Mesenchymal stem cell (in vitro differentiated cells and primary cell): ENCODE data around the gene PIK3IP1.

Experiments used
- DNase-seq: peaks from one replicate; pipeline ENCODE4 v3.0.0-alpha.2; 2013
- H2AFZ ChIP-seq: one replicate; pipeline ENCODE4 v1.6.1; 2013; ENCODE audit warnings: low read depth, mild to moderate bottlenecking, control low read depth, inconsistent platforms, low read length, moderate library complexity
- H2AK5ac ChIP-seq: 2 replicates; pipeline ENCODE4 v1.6.1; 2013; ENCODE audit warnings: low read length, moderate library complexity, mild to moderate bottlenecking, inconsistent platforms; ENCODE audit not compliant: severe bottlenecking
- H2BK120ac ChIP-seq: one replicate; pipeline ENCODE4 v1.6.1; 2013; ENCODE audit warnings: low read depth, mild to moderate bottlenecking, inconsistent platforms, low read length, moderate library complexity
- H2BK12ac ChIP-seq, 2 experiments: one replicate each; pipeline ENCODE4 v1.6.1; 2013; ENCODE audit warnings: inconsistent platforms in 2 of 2, low read length in 2 of 2, mild to moderate bottlenecking in 2 of 2, moderate library complexity in 2 of 2, control low read depth in 1 of 2
- H2BK15ac ChIP-seq: one replicate; pipeline ENCODE4 v1.6.1; 2013; ENCODE audit warnings: mild to moderate bottlenecking, low read depth, inconsistent platforms; ENCODE audit not compliant: poor library complexity, severe bottlenecking
- H2BK5ac ChIP-seq: 2 replicates; pipeline ENCODE4 v1.6.1; 2013; ENCODE audit warnings: low read depth, mild to moderate bottlenecking, low read length, control low read depth, inconsistent platforms; ENCODE audit not compliant: poor library complexity, severe bottlenecking
- H3K14ac ChIP-seq, 2 experiments: one replicate each; pipeline ENCODE4 v1.6.1; 2013; ENCODE audit warnings: inconsistent platforms in 2 of 2, low read length in 2 of 2, control low read depth in 1 of 2, mild to moderate bottlenecking in 1 of 2, moderate library complexity in 1 of 2
- H3K18ac ChIP-seq, 2 experiments: one replicate each; pipeline ENCODE4 v1.6.1; 2013; ENCODE audit warnings: inconsistent platforms in 2 of 2, low read length in 2 of 2, control low read depth in 1 of 2, low read depth in 1 of 2, mild to moderate bottlenecking in 1 of 2
- H3K23ac ChIP-seq, 2 experiments: one replicate each; pipeline ENCODE4 v1.6.1; 2013; ENCODE audit warnings: inconsistent platforms in 2 of 2, low read length in 2 of 2, mild to moderate bottlenecking in 2 of 2, moderate library complexity in 2 of 2, control low read depth in 1 of 2
- H3K27ac ChIP-seq: 2 replicates; pipeline ENCODE4 v1.5.1; 2013; ENCODE audit warnings: mild to moderate bottlenecking, moderate library complexity, low read length, control low read depth, inconsistent platforms; ENCODE audit not compliant: poor library complexity, severe bottlenecking
- H3K27me3 ChIP-seq, 2 experiments: 2 replicates each; pipeline versions ENCODE4 v1.6.1 to v1.7.0; 2013; ENCODE audit warnings: low read length in 2 of 2, mild to moderate bottlenecking in 2 of 2, moderate library complexity in 2 of 2, control low read depth in 1 of 2, inconsistent platforms in 1 of 2; ENCODE audit not compliant: control insufficient read depth in 1 of 2, insufficient read depth in 1 of 2
- H3K36me3 ChIP-seq, 2 experiments: 2 replicates each; pipeline versions ENCODE4 v1.6.1 to v1.7.0; 2013; ENCODE audit warnings: low read length in 2 of 2, control low read depth in 1 of 2, inconsistent platforms in 1 of 2, low read depth in 1 of 2, mild to moderate bottlenecking in 1 of 2; ENCODE audit not compliant: insufficient read depth in 2 of 2, control insufficient read depth in 1 of 2
- H3K4ac ChIP-seq, 2 experiments: one replicate each; pipeline ENCODE4 v1.6.1; 2013; ENCODE audit warnings: inconsistent platforms in 2 of 2, low read length in 2 of 2, mild to moderate bottlenecking in 2 of 2, moderate library complexity in 2 of 2, control low read depth in 1 of 2, low read depth in 1 of 2
- H3K4me1 ChIP-seq: 2 replicates; pipeline ENCODE4 v1.6.1; 2013; ENCODE audit warnings: low read depth, low read length, control low read depth; ENCODE audit not compliant: control insufficient read depth, insufficient read depth
- H3K4me2 ChIP-seq: 2 replicates; pipeline ENCODE4 v1.6.1; 2013; ENCODE audit warnings: low read length, mild to moderate bottlenecking, inconsistent platforms; ENCODE audit not compliant: poor library complexity, severe bottlenecking
- H3K4me3 ChIP-seq, 2 experiments: 2 replicates each; pipeline versions ENCODE4 v1.5.1 to v1.7.0; 2013; ENCODE audit warnings: low read length in 2 of 2, mild to moderate bottlenecking in 2 of 2, control low read depth in 1 of 2, low read depth in 1 of 2; ENCODE audit not compliant: insufficient read depth in 1 of 2
- H3K79me1 ChIP-seq: replicated peaks from 2 replicates; pipeline ENCODE4 v1.6.1; 2013; ENCODE audit warnings: mild to moderate bottlenecking, control low read depth, low read length, inconsistent platforms; ENCODE audit not compliant: poor library complexity, severe bottlenecking
- H3K9ac ChIP-seq: 2 replicates; pipeline ENCODE4 v1.7.0; 2013; ENCODE audit warnings: mild to moderate bottlenecking, low read length, moderate library complexity
- H3K9me3 ChIP-seq: 2 replicates; pipeline ENCODE4 v1.7.0; 2013; ENCODE audit warnings: mild to moderate bottlenecking, low read length; ENCODE audit not compliant: control insufficient read depth
- H4K8ac ChIP-seq: one replicate; pipeline ENCODE4 v1.6.1; 2013; ENCODE audit warnings: inconsistent platforms, mild to moderate bottlenecking, low read length, moderate library complexity
- H4K91ac ChIP-seq: one replicate; pipeline ENCODE4 v1.6.1; 2013; ENCODE audit warnings: mild to moderate bottlenecking, low read length, inconsistent platforms
- WGBS: methylation state at CpG from one replicate; pipeline ENCODE4 v1.1.7; 2013; ENCODE audit warnings: mixed read lengths; 5-methylcytosine and 5-hydroxymethylcytosine counted together

Gene PIK3IP1

GRCh38 chr22:31287818-31288495 lies 4.3 kb downstream of the PIK3IP1 start:
- Histone ChIP-seq H3K23ac (no peak overlapping the region), H3K14ac (no peak overlapping the region), H3K9me3 (no peaks in the 10 kb centered on the region), H3K27me3 (no peaks in the 10 kb centered on the region), H3K4me1 (peaks cover 8% of the 10 kb centered on the region), H2BK15ac (no peak overlapping the region), H3K36me3 (peaks cover 31 to 64% of the 10 kb centered on the region in 2 experiments), H3K27ac (no peak overlapping the region), H3K9ac (no peak overlapping the region), H4K91ac (no peak overlapping the region), H3K4me3 (no peak overlapping the region), H3K4me2 (no peak overlapping the region), H3K79me1 (peaks cover 7% of the 10 kb centered on the region), H2AFZ (no peak overlapping the region), H2BK12ac (no peak overlapping the region), H4K8ac (no peak overlapping the region), H2BK5ac (no peak overlapping the region), H2BK120ac (no peak overlapping the region), H3K4ac (no peak overlapping the region), H2AK5ac (no peak overlapping the region), H3K18ac (no peak overlapping the region)
- WGBS, result 96% methylated on average over 4 of the region's 6 CpGs
- no peak for DNase-seq

GRCh38 chr22:31286360-31287255 lies 5.7 kb downstream of the PIK3IP1 start:
- Histone ChIP-seq H3K4ac (no peak overlapping the region), H3K79me1 (peaks cover 7% of the 10 kb centered on the region), H2BK12ac (no peak overlapping the region), H2BK15ac (no peak overlapping the region), H2BK120ac (no peak overlapping the region), H3K27me3 (no peaks in the 10 kb centered on the region), H3K4me2 (no peak overlapping the region), H2AFZ (no peak overlapping the region), H3K18ac (no peak overlapping the region), H2AK5ac (no peak overlapping the region), H2BK5ac (no peak overlapping the region), H3K4me1 (peaks cover 8% of the 10 kb centered on the region), H4K8ac (no peak overlapping the region), H3K9me3 (no peaks in the 10 kb centered on the region), H3K4me3 (no peak overlapping the region), H3K27ac (no peak overlapping the region), H3K23ac (no peak overlapping the region), H3K9ac (no peak overlapping the region), H3K14ac (no peak overlapping the region), H3K36me3 (peaks cover 44 to 77% of the 10 kb centered on the region in 2 experiments), H4K91ac (no peak overlapping the region)
- DNase-seq, result peak; percentile 30
- WGBS, result 63% methylated on average over 8 of the region's 8 CpGs

DNA sequence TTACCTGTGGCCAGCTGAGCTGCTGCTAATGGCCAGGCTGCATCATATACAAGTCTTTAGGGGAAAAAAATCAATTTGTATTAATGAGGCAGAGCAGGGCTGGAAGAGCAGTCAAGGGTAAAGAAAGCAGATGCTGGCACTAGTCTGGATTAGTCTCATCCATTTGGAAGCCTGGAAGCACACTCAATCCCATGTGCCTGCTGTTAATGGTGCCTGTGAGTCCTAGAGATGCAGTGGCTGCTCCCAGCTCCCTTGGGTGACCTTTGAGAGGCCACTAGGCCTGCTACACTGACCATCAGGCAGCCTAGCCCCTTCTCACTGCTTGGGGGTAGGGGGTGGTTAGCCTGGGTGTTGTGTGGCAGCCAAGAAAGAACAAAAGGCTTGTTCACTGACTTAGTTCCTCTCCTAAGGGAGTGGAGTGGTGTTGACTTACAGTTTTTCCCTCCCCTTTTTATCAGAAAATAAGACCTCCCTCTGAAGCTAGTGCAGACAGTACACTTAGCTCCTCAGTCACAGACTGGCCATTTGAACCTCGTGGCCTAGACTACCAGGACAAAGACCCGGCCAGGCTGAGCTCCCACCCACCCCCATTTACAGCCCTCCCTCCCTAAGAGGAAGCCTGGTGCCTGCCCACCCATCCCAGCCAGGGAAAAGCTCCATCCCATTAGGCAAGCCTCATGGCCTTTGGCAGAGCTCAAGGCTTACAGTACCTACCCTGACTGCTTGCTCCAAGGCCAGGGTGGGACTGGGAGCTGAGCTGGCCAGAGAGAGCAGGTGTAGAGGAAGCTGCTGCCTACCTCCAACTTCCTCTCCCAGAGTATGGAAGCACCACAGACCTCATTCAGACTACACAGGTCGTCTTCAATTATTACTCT lies 7.8 kb downstream of the PIK3IP1 start:
- no peak overlapping the region for H4K8ac ChIP-seq
- no peak overlapping the region for H3K27ac ChIP-seq
- H3K4me1 ChIP-seq, result peaks cover 7% of the 10 kb centered on the region
- H3K9me3 ChIP-seq, result no peaks in the 10 kb centered on the region
- H2BK15ac ChIP-seq, result no peak overlapping the region
- H3K18ac ChIP-seq, result no peak overlapping the region
- H3K9ac ChIP-seq, result no peak overlapping the region
- no peak overlapping the region for H2AK5ac ChIP-seq
- H3K14ac ChIP-seq, result no peak overlapping the region
- H3K27me3 ChIP-seq, result no peaks in the 10 kb centered on the region
- H4K91ac ChIP-seq, result no peak overlapping the region
- no peak overlapping the region for H2BK12ac ChIP-seq
- WGBS, result 59% methylated on average over 3 of the region's 3 CpGs
- peaks cover 3% of the 10 kb centered on the region for H3K79me1 ChIP-seq
- no peak overlapping the region for H2AFZ ChIP-seq
- no peak overlapping the region for H3K4me2 ChIP-seq
- no peak for DNase-seq
- peaks cover 53 to 93% of the 10 kb centered on the region in 2 experiments for H3K36me3 ChIP-seq
- H2BK120ac ChIP-seq, result no peak overlapping the region
- H3K4me3 ChIP-seq, result no peak overlapping the region
- H3K23ac ChIP-seq, result peak overlapping the region in 1 of 2 experiments; percentile 16
- H2BK5ac ChIP-seq, result no peak overlapping the region
- H3K4ac ChIP-seq, result no peak overlapping the region
